ENCODE data around the gene SERPINB1.

GRCh38 chr6:2791450-2791974, 50.2 kb downstream of the SERPINB1 start:
- TF ChIP-seq CTCF (IDR thresholded peaks at IDR 0.05; ENCODE audit: low read depth, low read length, poor library complexity, severe bottlenecking), result no peak
- TF ChIP-seq EZH2phosphoT487 (IDR thresholded peaks at IDR 0.05; ENCODE audit: borderline replicate concordance, low read length), result no peak

Data from DOHH2 (cell line).